Memory B cell (primary cell): ENCODE data around the gene NSG1.
"Not testable (repeated sequence)": the region's sequence is repeated elsewhere in the genome, so short reads cannot be mapped to it uniquely, and the experiment has no call there.

Experiments used
- ATAC-seq: fragments of 150-1000 bp; cut with Tn5 transposase; 2 replicates; pipeline ENCODE4 v1.10.0; 2021; ENCODE audit warnings: low read depth, mild to moderate bottlenecking, moderate library complexity
- DNase-seq, 2 donors: peaks; one replicate each; pipeline ENCODE4 v3.0.0; 2022; ENCODE audit warnings: low spot score in 2 of 2
- H3K27ac Mint-ChIP-seq: one replicate; pipeline ENCODE4 v1.8.0; 2022; ENCODE audit warnings: mild to moderate bottlenecking, moderate library complexity, mixed read lengths
- H3K27me3 Mint-ChIP-seq: one replicate; pipeline ENCODE4 v1.8.0; 2022; ENCODE audit warnings: mixed read lengths
- H3K36me3 Mint-ChIP-seq: one replicate; pipeline ENCODE4 v1.8.0; 2022; ENCODE audit warnings: mild to moderate bottlenecking, mixed read lengths
- H3K4me1 Mint-ChIP-seq: one replicate; pipeline ENCODE4 v1.8.0; 2022; ENCODE audit warnings: mixed read lengths
- H3K4me3 Mint-ChIP-seq: one replicate; pipeline ENCODE4 v1.8.0; 2022; ENCODE audit warnings: mild to moderate bottlenecking, moderate library complexity, mixed read lengths
- H3K9me3 Mint-ChIP-seq: one replicate; pipeline ENCODE4 v1.8.0; 2022; ENCODE audit warnings: mixed read lengths

Gene NSG1

GRCh38 chr4:4460759-4461158 is 73.9 kb downstream of the NSG1 start:
- H3K4me1 Mint-ChIP-seq = peaks cover 7% of the 10 kb centered on the region
- peaks cover 38% of the 10 kb centered on the region for H3K36me3 Mint-ChIP-seq
- H3K9me3 Mint-ChIP-seq = peaks cover 3% of the 10 kb centered on the region
- H3K4me3 Mint-ChIP-seq = no peak overlapping the region
- no peak overlapping the region for H3K27ac Mint-ChIP-seq
- no peak for DNase-seq
- no peak for ATAC-seq
- no peaks in the 10 kb centered on the region for H3K27me3 Mint-ChIP-seq

- H3K4me1 Mint-ChIP-seq = peaks cover 8% of the 10 kb centered on the region
- no peaks in the 10 kb centered on the region for H3K27me3 Mint-ChIP-seq
- DNase-seq = no peak
- H3K36me3 Mint-ChIP-seq = peaks cover 42% of the 10 kb centered on the region
- no peak overlapping the region for H3K27ac Mint-ChIP-seq
- H3K9me3 Mint-ChIP-seq = peaks cover 6% of the 10 kb centered on the region
- no peak overlapping the region for H3K4me3 Mint-ChIP-seq
- no peak for ATAC-seq
Measured at GRCh38 chr4:4461178-4461577, 74.3 kb downstream of the NSG1 start.

- no peak for DNase-seq
- Mint-ChIP-seq H3K4me1 (peaks cover 7% of the 10 kb centered on the region), H3K9me3 (peaks cover 9% of the 10 kb centered on the region), H3K27me3 (no peaks in the 10 kb centered on the region), H3K4me3 (no peak overlapping the region), H3K36me3 (peaks cover 47% of the 10 kb centered on the region), H3K27ac (no peak overlapping the region)
- ATAC-seq = no peak
Measured at GRCh38 chr4:4461850-4462249, 74.9 kb downstream of the NSG1 start.

GRCh38 chr4:4462970-4463369 is 76.1 kb downstream of the NSG1 start:
- peaks cover 55% of the 10 kb centered on the region for H3K36me3 Mint-ChIP-seq
- no peaks in the 10 kb centered on the region for H3K27me3 Mint-ChIP-seq
- H3K4me1 Mint-ChIP-seq = peaks cover 4% of the 10 kb centered on the region
- no peak overlapping the region for H3K4me3 Mint-ChIP-seq
- H3K27ac Mint-ChIP-seq = no peak overlapping the region
- peaks cover 9% of the 10 kb centered on the region for H3K9me3 Mint-ChIP-seq
- ATAC-seq (no peak), DNase-seq (no peak)

GRCh38 chr4:4465238-4465637 is 78.3 kb downstream of the NSG1 start:
- not testable (repeated sequence) for H3K4me3 Mint-ChIP-seq, H3K4me1 Mint-ChIP-seq, H3K27ac Mint-ChIP-seq, H3K9me3 Mint-ChIP-seq, H3K27me3 Mint-ChIP-seq, ATAC-seq, DNase-seq
- H3K36me3 Mint-ChIP-seq = peaks cover 52% of the 10 kb centered on the region
